Astrocyte (in vitro differentiated cells and primary cell): ENCODE data around the gene CBFA2T2. TPM values are rescaled to one million over a fixed set of nuclear protein-coding genes. Genes with fewer than 3 reads are reported as not detected.

Experiments used
- DNase-seq: peaks from one replicate; pipeline ENCODE4 v3.0.0-alpha.2; 2010; ENCODE audit warnings: low read depth
- FAIRE-seq: peaks from 2 replicates; lab custom pipeline; 2011; peaks lifted over from hg19 to GRCh38; lab: Jason Lieb, UNC
- H2AFZ ChIP-seq: 2 replicates; pipeline ENCODE4 v1.6.0; 2012; ENCODE audit warnings: low read depth, low read length, inconsistent platforms
- H3K27ac ChIP-seq: 2 replicates; pipeline ENCODE4 v1.5.1; 2011; ENCODE audit warnings: low read depth, low read length, inconsistent platforms
- H3K27me3 ChIP-seq: 2 replicates; pipeline ENCODE4 v1.6.0; 2011; ENCODE audit warnings: low read length, inconsistent platforms; ENCODE audit not compliant: insufficient read depth
- H3K36me3 ChIP-seq: 2 replicates; pipeline ENCODE4 v1.5.1; 2011; ENCODE audit warnings: low read length, inconsistent platforms; ENCODE audit not compliant: insufficient read depth
- H3K4me1 ChIP-seq: 2 replicates; pipeline ENCODE4 v1.5.1; 2011; ENCODE audit warnings: low read length, inconsistent platforms; ENCODE audit not compliant: insufficient read depth
- H3K4me2 ChIP-seq: 2 replicates; pipeline ENCODE4 v1.6.0; 2012; ENCODE audit warnings: low read length, inconsistent platforms
- H3K4me3 ChIP-seq: 2 replicates; pipeline ENCODE4 v1.5.1; 2011; ENCODE audit warnings: low read depth, mild to moderate bottlenecking, low read length, inconsistent platforms; ENCODE audit not compliant: insufficient read depth
- H3K79me2 ChIP-seq: 2 replicates; pipeline ENCODE4 v1.6.0; 2012; ENCODE audit warnings: mild to moderate bottlenecking, low read length, inconsistent platforms; ENCODE audit not compliant: insufficient read depth
- H3K9ac ChIP-seq: 2 replicates; pipeline ENCODE4 v1.6.0; 2012; ENCODE audit warnings: mild to moderate bottlenecking, low read length, inconsistent platforms
- H3K9me3 ChIP-seq: 2 replicates; pipeline ENCODE4 v1.5.1; 2012; ENCODE audit warnings: low read depth, mild to moderate bottlenecking, low read length, inconsistent platforms; ENCODE audit not compliant: insufficient read depth
- H4K20me1 ChIP-seq: 2 replicates; pipeline ENCODE4 v1.6.0; 2012; ENCODE audit warnings: low read length, inconsistent platforms; ENCODE audit not compliant: insufficient read depth
- H3K27ac Mint-ChIP-seq: one replicate; pipeline ENCODE4 v1.8.0; 2021; ENCODE audit warnings: mild to moderate bottlenecking, mixed read lengths; ENCODE audit not compliant: unreplicated experiment
- H3K27me3 Mint-ChIP-seq: one replicate; pipeline ENCODE4 v1.8.0; 2021; ENCODE audit warnings: low read depth, mixed read lengths; ENCODE audit not compliant: unreplicated experiment
- H3K36me3 Mint-ChIP-seq: one replicate; pipeline ENCODE4 v1.8.0; 2021; ENCODE audit warnings: low read depth, mixed read lengths; ENCODE audit not compliant: unreplicated experiment
- H3K4me1 Mint-ChIP-seq: one replicate; pipeline ENCODE4 v1.8.0; 2021; ENCODE audit warnings: low read depth, mixed read lengths; ENCODE audit not compliant: unreplicated experiment
- H3K4me3 Mint-ChIP-seq: one replicate; pipeline ENCODE4 v1.8.0; 2021; ENCODE audit warnings: mild to moderate bottlenecking, moderate library complexity, mixed read lengths; ENCODE audit not compliant: unreplicated experiment
- H3K9me3 Mint-ChIP-seq: one replicate; pipeline ENCODE4 v1.8.0; 2021; ENCODE audit warnings: mild to moderate bottlenecking, mixed read lengths; ENCODE audit not compliant: unreplicated experiment
- CTCF ChIP-seq: IDR thresholded peaks from 2 replicates; pipeline ENCODE4 v1.5.1; 2011; ENCODE audit warnings: low read depth, mild to moderate bottlenecking, inconsistent platforms, low read length, moderate library complexity; ENCODE audit not compliant: insufficient read depth
- EZH2 ChIP-seq: IDR thresholded peaks from 2 replicates; pipeline ENCODE4 v1.6.1; 2012; ENCODE audit warnings: mild to moderate bottlenecking, low read length, inconsistent platforms; ENCODE audit not compliant: insufficient read depth
- total RNA-seq: library from RNA; stranded (reverse); gene quantifications from 2 replicates; pipeline ENCODE4 v1.2.1, GENCODE V29; 2021

CBFA2T2 gene
- total RNA-seq, 1 donor from 2014 or later, result 14.6 TPM

GRCh38 chr20:33541797-33542196 lies 51.9 kb downstream of the CBFA2T2 start:
- H3K36me3 ChIP-seq, result no peaks in the 10 kb centered on the region
- no peak overlapping the region for H3K9ac ChIP-seq
- Mint-ChIP-seq H3K36me3 (peaks cover 4% of the 10 kb centered on the region), H3K27ac (no peak overlapping the region), H3K9me3 (peaks cover 5% of the 10 kb centered on the region), H3K27me3 (no peaks in the 10 kb centered on the region), H3K4me3 (no peak overlapping the region), H3K4me1 (peaks cover 12% of the 10 kb centered on the region)
- TF ChIP-seq CTCF, result no peak
- no peak overlapping the region for H3K27ac ChIP-seq
- H3K27me3 ChIP-seq, result no peaks in the 10 kb centered on the region
- H3K4me2 ChIP-seq, result no peak overlapping the region
- H3K79me2 ChIP-seq, result no peaks in the 10 kb centered on the region
- no peak overlapping the region for H2AFZ ChIP-seq
- no peak overlapping the region for H3K4me3 ChIP-seq
- DNase-seq (no peak), FAIRE-seq (no peak)
- H3K9me3 ChIP-seq, result no peaks in the 10 kb centered on the region
- H3K4me1 ChIP-seq, result peaks cover 5% of the 10 kb centered on the region
- H4K20me1 ChIP-seq, result peaks cover 32% of the 10 kb centered on the region

- TF ChIP-seq CTCF, result no peak
- TF ChIP-seq EZH2, result no peak
- H3K9ac ChIP-seq, result no peak overlapping the region
- H3K27me3 ChIP-seq, result no peaks in the 10 kb centered on the region
- H3K79me2 ChIP-seq, result no peaks in the 10 kb centered on the region
- Mint-ChIP-seq H3K9me3 (no peaks in the 10 kb centered on the region), H3K36me3 (no peaks in the 10 kb centered on the region), H3K4me1 (peaks cover 3% of the 10 kb centered on the region), H3K27ac (no peak overlapping the region), H3K27me3 (no peaks in the 10 kb centered on the region), H3K4me3 (no peak overlapping the region)
- H2AFZ ChIP-seq, result no peak overlapping the region
- H3K4me3 ChIP-seq, result no peak overlapping the region
- H3K9me3 ChIP-seq, result no peaks in the 10 kb centered on the region
- H4K20me1 ChIP-seq, result peaks cover 19% of the 10 kb centered on the region
- no peak for FAIRE-seq
- no peak for DNase-seq
- no peak overlapping the region for H3K27ac ChIP-seq
- H3K4me1 ChIP-seq, result no peaks in the 10 kb centered on the region
- H3K36me3 ChIP-seq, result no peaks in the 10 kb centered on the region
- H3K4me2 ChIP-seq, result no peak overlapping the region
Observed at GRCh38 chr20:33545763-33546162, 55.9 kb downstream of the CBFA2T2 start.

GRCh38 chr20:33549229-33549999 lies 59.5 kb downstream of the CBFA2T2 start:
- no peak for DNase-seq
- Mint-ChIP-seq H3K27ac (no peak overlapping the region), H3K9me3 (no peaks in the 10 kb centered on the region), H3K4me1 (peaks cover 7% of the 10 kb centered on the region), H3K27me3 (no peaks in the 10 kb centered on the region), H3K36me3 (peaks cover 2% of the 10 kb centered on the region), H3K4me3 (no peak overlapping the region)
- no peaks in the 10 kb centered on the region for H3K79me2 ChIP-seq
- no peak for FAIRE-seq
- H3K4me3 ChIP-seq, result no peak overlapping the region
- no peaks in the 10 kb centered on the region for H3K36me3 ChIP-seq
- no peak overlapping the region for H3K4me2 ChIP-seq
- no peak overlapping the region for H3K27ac ChIP-seq
- TF ChIP-seq EZH2 (no peak), CTCF (no peak)
- no peak overlapping the region for H2AFZ ChIP-seq
- H3K27me3 ChIP-seq, result no peaks in the 10 kb centered on the region
- no peaks in the 10 kb centered on the region for H3K4me1 ChIP-seq
- no peaks in the 10 kb centered on the region for H3K9me3 ChIP-seq
- H4K20me1 ChIP-seq, result peaks cover 4% of the 10 kb centered on the region
- H3K9ac ChIP-seq, result no peak overlapping the region
